ENCODE results near the gene IRF4. TPM values are rescaled to one million over a fixed set of nuclear protein-coding genes. Genes with fewer than 3 reads are reported as not detected.

IRF4 gene
- total RNA-seq, 5 donors from 2014 or later (not counting 1 experiment from before 2014, with no cell fraction given) = 16.9 to 67.2 (median 28.4) TPM

DNA sequence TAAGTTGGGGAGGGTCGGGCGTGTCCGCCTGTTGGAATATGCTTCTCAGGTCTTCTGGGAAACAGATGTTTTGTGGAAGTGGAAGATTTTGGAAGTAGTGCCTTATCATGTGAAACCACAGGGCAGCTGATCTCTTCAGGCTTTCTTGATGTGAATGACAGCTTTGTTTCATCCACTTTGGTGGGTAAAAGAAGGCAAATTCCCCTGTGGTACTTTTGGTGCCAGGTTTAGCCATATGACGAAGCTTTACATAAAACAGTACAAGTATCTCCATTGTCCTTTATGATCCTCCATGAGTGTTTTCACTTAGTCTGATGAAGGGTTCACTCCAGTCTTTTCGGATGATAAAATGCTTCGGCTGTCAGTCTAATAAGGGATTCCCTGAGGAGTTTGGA, 4.6 kb downstream of the IRF4 start:
- ChIA-PET POLR2A (no interaction called here), CTCF (no interaction called here)
- peaks cover 15 to 50% of the 10 kb centered on the region in 2 experiments for H3K4me1 ChIP-seq (ENCODE audit: control insufficient read depth in 1 of 2, extremely low read depth in 1 of 2, insufficient read depth in 2 of 2, low read length in 2 of 2)
- H3K4me3 ChIP-seq (ENCODE audit: control insufficient read depth in 1 of 2, extremely low read depth in 1 of 2, low read length in 1 of 2) = no peak overlapping the region
- peaks cover 4 to 5% of the 10 kb centered on the region in 2 donors for H3K27me3 Mint-ChIP-seq
- H3K9me3 Mint-ChIP-seq = no peaks in the 10 kb centered on the region
- WGBS (ENCODE audit: insufficient coverage) = 95% methylated on average over 5 of the region's 6 CpGs
- no peak for DNase-seq
- no peak overlapping the region for H3K4me3 Mint-ChIP-seq
- peaks cover 0 to 27% of the 10 kb centered on the region in 2 experiments for H3K27me3 ChIP-seq (replicated peaks in 1 of 2; ENCODE audit: control insufficient read depth in 2 of 2, extremely low read depth in 1 of 2, insufficient read depth in 2 of 2, low read length in 1 of 2)
- peaks cover 43% of the 10 kb centered on the region for H3K36me3 Mint-ChIP-seq
- H3K36me3 ChIP-seq (ENCODE audit: control insufficient read depth in 2 of 2, extremely low read depth in 1 of 2, insufficient read depth in 1 of 2, low read length in 1 of 2) = peaks cover 0 to 33% of the 10 kb centered on the region in 2 donors
- no peak for ATAC-seq (replicated peaks in 1 of 4)
- H3K27ac Mint-ChIP-seq = no peak overlapping the region
- peaks cover 22 to 53% (median 38%) of the 10 kb centered on the region in 3 donors for H3K4me1 Mint-ChIP-seq
- no peak overlapping the region for H3K27ac ChIP-seq (ENCODE audit: low read length)
- H3K9me3 ChIP-seq = no peaks in the 10 kb centered on the region

- Histone ChIP-seq H3K9me3 (no peaks in the 10 kb centered on the region), H3K27me3 (replicated peaks in 1 of 2; ENCODE audit: control insufficient read depth in 2 of 2, extremely low read depth in 1 of 2, insufficient read depth in 2 of 2, low read length in 1 of 2) (peaks cover 0 to 20% of the 10 kb centered on the region in 2 experiments), H3K4me3 (ENCODE audit: control insufficient read depth in 1 of 2, extremely low read depth in 1 of 2, low read length in 1 of 2) (no peak overlapping the region), H3K4me1 (ENCODE audit: control insufficient read depth in 1 of 2, extremely low read depth in 1 of 2, insufficient read depth in 2 of 2, low read length in 2 of 2) (peaks cover 15 to 43% of the 10 kb centered on the region in 2 experiments), H3K36me3 (ENCODE audit: control insufficient read depth in 2 of 2, extremely low read depth in 1 of 2, insufficient read depth in 1 of 2, low read length in 1 of 2) (peaks cover 7 to 41% of the 10 kb centered on the region in 2 donors), H3K27ac (ENCODE audit: low read length) (no peak overlapping the region)
- H3K27ac Mint-ChIP-seq = peak overlapping the region in 1 of 2 donors; percentile 72
- H3K27me3 Mint-ChIP-seq = peaks cover 4% of the 10 kb centered on the region in 2 donors
- DNase-seq (no peak), ATAC-seq (replicated peaks in 1 of 4) (no peak)
- no peak overlapping the region for H3K4me3 Mint-ChIP-seq
- 94% methylated on average over 9 of the region's 13 CpGs for WGBS (ENCODE audit: insufficient coverage)
- no peaks in the 10 kb centered on the region for H3K9me3 Mint-ChIP-seq
- H3K36me3 Mint-ChIP-seq = peaks cover 49% of the 10 kb centered on the region
- H3K4me1 Mint-ChIP-seq = peaks cover 22 to 53% (median 41%) of the 10 kb centered on the region in 3 donors
- ChIA-PET POLR2A (no interaction called here), CTCF (no interaction called here)
These were observed 5.5 kb downstream of the IRF4 start for GRCh38 chr6:397056-397455.

- no peak overlapping the region for H3K27ac ChIP-seq (ENCODE audit: low read length)
- no CpG with 5 or more reads among the region's 5 CpGs for WGBS (ENCODE audit: insufficient coverage)
- H3K27me3 ChIP-seq (replicated peaks in 1 of 2; ENCODE audit: control insufficient read depth in 2 of 2, extremely low read depth in 1 of 2, insufficient read depth in 2 of 2, low read length in 1 of 2) = peaks cover 0 to 15% of the 10 kb centered on the region in 2 experiments
- DNase-seq (no peak), ATAC-seq (replicated peaks in 1 of 4) (no peak)
- no peaks in the 10 kb centered on the region for H3K9me3 ChIP-seq
- POLR2A ChIA-PET = no interaction called here
- Mint-ChIP-seq H3K27ac (no peak overlapping the region), H3K27me3 (peaks cover 4% of the 10 kb centered on the region in 2 donors), H3K4me3 (no peak overlapping the region), H3K36me3 (peaks cover 55% of the 10 kb centered on the region), H3K9me3 (no peaks in the 10 kb centered on the region), H3K4me1 (peaks cover 23 to 58% (median 44%) of the 10 kb centered on the region in 3 donors)
- CTCF ChIA-PET = interaction anchor here (0.5 to 1.4 kb wide), 2 partner anchors 209 to 1067 kb away, joined by 3 to 4 read pairs; no protein-coding TSS in a partner anchor
- H3K4me3 ChIP-seq (ENCODE audit: control insufficient read depth in 1 of 2, extremely low read depth in 1 of 2, low read length in 1 of 2) = no peak overlapping the region
- peaks cover 12 to 38% of the 10 kb centered on the region in 2 experiments for H3K4me1 ChIP-seq (ENCODE audit: control insufficient read depth in 1 of 2, extremely low read depth in 1 of 2, insufficient read depth in 2 of 2, low read length in 2 of 2)
- H3K36me3 ChIP-seq (ENCODE audit: control insufficient read depth in 2 of 2, extremely low read depth in 1 of 2, insufficient read depth in 1 of 2, low read length in 1 of 2) = peaks cover 7 to 44% of the 10 kb centered on the region in 2 donors
These were observed 6.1 kb downstream of the IRF4 start for GRCh38 chr6:397604-398003.

DNA sequence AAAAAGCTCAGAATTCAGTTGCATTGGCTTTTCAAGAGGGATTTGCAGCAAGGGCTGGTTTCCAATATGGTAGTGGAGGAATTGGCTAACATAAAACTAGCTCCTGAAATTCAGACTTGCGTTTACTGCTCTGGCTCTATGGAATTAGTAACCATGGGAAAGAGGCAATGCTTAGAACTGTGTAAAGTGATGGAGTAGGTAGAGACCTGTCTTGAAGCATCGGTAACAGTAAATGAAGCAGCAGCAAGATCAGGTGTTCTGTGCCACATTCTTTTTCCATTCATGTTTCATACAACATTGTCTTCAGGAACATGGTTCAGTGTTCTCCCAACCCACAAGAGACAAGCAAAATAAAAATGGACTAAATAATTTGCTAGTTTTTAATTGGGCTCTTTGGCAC, 6.5 kb downstream of the IRF4 start:
- Histone ChIP-seq H3K36me3 (ENCODE audit: control insufficient read depth in 2 of 2, extremely low read depth in 1 of 2, insufficient read depth in 1 of 2, low read length in 1 of 2) (peaks cover 7 to 46% of the 10 kb centered on the region in 2 donors), H3K27ac (ENCODE audit: low read length) (no peak overlapping the region), H3K4me3 (ENCODE audit: control insufficient read depth in 1 of 2, extremely low read depth in 1 of 2, low read length in 1 of 2) (no peak overlapping the region), H3K9me3 (no peaks in the 10 kb centered on the region), H3K27me3 (replicated peaks in 1 of 2; ENCODE audit: control insufficient read depth in 2 of 2, extremely low read depth in 1 of 2, insufficient read depth in 2 of 2, low read length in 1 of 2) (peaks cover 0 to 16% of the 10 kb centered on the region in 2 experiments), H3K4me1 (ENCODE audit: control insufficient read depth in 1 of 2, extremely low read depth in 1 of 2, insufficient read depth in 2 of 2, low read length in 2 of 2) (peaks cover 11 to 41% of the 10 kb centered on the region in 2 experiments)
- ATAC-seq (replicated peaks in 1 of 4) (no peak), DNase-seq (no peak)
- ChIA-PET CTCF (interaction anchor here (0.5 to 1.4 kb wide), 2 partner anchors 209 to 1067 kb away, joined by 3 to 4 read pairs; no protein-coding TSS in a partner anchor), POLR2A (no interaction called here)
- no CpG with 5 or more reads among the region's 2 CpGs for WGBS (ENCODE audit: insufficient coverage)
- H3K27ac Mint-ChIP-seq = no peak overlapping the region
- H3K9me3 Mint-ChIP-seq = no peaks in the 10 kb centered on the region
- H3K27me3 Mint-ChIP-seq = peaks cover 4% of the 10 kb centered on the region in 2 donors
- H3K36me3 Mint-ChIP-seq = peaks cover 57% of the 10 kb centered on the region
- no peak overlapping the region for H3K4me3 Mint-ChIP-seq
- H3K4me1 Mint-ChIP-seq = peaks cover 28 to 62% (median 48%) of the 10 kb centered on the region in 3 donors

GRCh38 chr6:398558-399078, 7.1 kb downstream of the IRF4 start:
- Mint-ChIP-seq H3K4me1 (peaks cover 31 to 67% (median 53%) of the 10 kb centered on the region in 3 donors), H3K27me3 (peaks cover 3 to 4% of the 10 kb centered on the region in 2 donors), H3K36me3 (peaks cover 59% of the 10 kb centered on the region), H3K9me3 (no peaks in the 10 kb centered on the region), H3K27ac (no peak overlapping the region), H3K4me3 (no peak overlapping the region)
- Histone ChIP-seq H3K4me1 (ENCODE audit: control insufficient read depth in 1 of 2, extremely low read depth in 1 of 2, insufficient read depth in 2 of 2, low read length in 2 of 2) (peaks cover 16 to 45% of the 10 kb centered on the region in 2 experiments), H3K27ac (ENCODE audit: low read length) (no peak overlapping the region), H3K27me3 (replicated peaks in 1 of 2; ENCODE audit: control insufficient read depth in 2 of 2, extremely low read depth in 1 of 2, insufficient read depth in 2 of 2, low read length in 1 of 2) (peaks cover 0 to 16% of the 10 kb centered on the region in 2 experiments), H3K4me3 (ENCODE audit: control insufficient read depth in 1 of 2, extremely low read depth in 1 of 2, low read length in 1 of 2) (no peak overlapping the region), H3K36me3 (ENCODE audit: control insufficient read depth in 2 of 2, extremely low read depth in 1 of 2, insufficient read depth in 1 of 2, low read length in 1 of 2) (peaks cover 7 to 47% of the 10 kb centered on the region in 2 donors), H3K9me3 (no peaks in the 10 kb centered on the region)
- CTCF ChIA-PET = interaction anchor here in 1 of 2 donors (1.4 kb wide), 1 partner anchor 210 kb away, joined by 4 read pairs; no protein-coding TSS in a partner anchor
- POLR2A ChIA-PET = interaction anchor here (0.6 kb wide), 2 partner anchors 24 to 102 kb away, joined by 3 to 14 read pairs; no protein-coding TSS in a partner anchor
- DNase-seq (no peak), ATAC-seq (replicated peaks in 1 of 4) (no peak)
- 91% methylated on average over 6 of the region's 13 CpGs for WGBS (ENCODE audit: insufficient coverage)

GRCh38 chr6:399785-400534, 8.4 kb downstream of the IRF4 start:
- Histone ChIP-seq H3K27ac (ENCODE audit: low read length) (peak overlapping the region; percentile 39), H3K27me3 (replicated peaks in 1 of 2; ENCODE audit: control insufficient read depth in 2 of 2, extremely low read depth in 1 of 2, insufficient read depth in 2 of 2, low read length in 1 of 2) (peaks cover 0 to 5% of the 10 kb centered on the region in 2 experiments), H3K9me3 (no peaks in the 10 kb centered on the region), H3K4me3 (ENCODE audit: control insufficient read depth in 1 of 2, extremely low read depth in 1 of 2, low read length in 1 of 2) (no peak overlapping the region), H3K36me3 (ENCODE audit: control insufficient read depth in 2 of 2, extremely low read depth in 1 of 2, insufficient read depth in 1 of 2, low read length in 1 of 2) (peaks cover 7 to 43% of the 10 kb centered on the region in 2 donors), H3K4me1 (ENCODE audit: control insufficient read depth in 1 of 2, extremely low read depth in 1 of 2, insufficient read depth in 2 of 2, low read length in 2 of 2) (peaks cover 21 to 45% of the 10 kb centered on the region in 2 experiments)
- WGBS (ENCODE audit: insufficient coverage) = 57% methylated on average over 3 of the region's 11 CpGs
- Mint-ChIP-seq H3K4me1 (peaks cover 37 to 74% (median 60%) of the 10 kb centered on the region in 3 donors), H3K36me3 (peaks cover 67% of the 10 kb centered on the region), H3K4me3 (peak overlapping the region in 2 of 3 donors; percentile 13 to 23), H3K9me3 (no peaks in the 10 kb centered on the region), H3K27ac (peak overlapping the region; percentile 49 to 75), H3K27me3 (no peaks in the 10 kb centered on the region)
- ATAC-seq (replicated peaks in 1 of 4) (peak; percentile 52 to 79 (median 56)), DNase-seq (peak in 13 of 35 experiments; percentile 16 to 53 (median 28))
- ChIA-PET POLR2A (no interaction called here), CTCF (interaction anchor here in 1 of 2 donors (0.8 to 1.3 kb wide), 2 partner anchors 11 to 158 kb away, joined by 3 read pairs; no protein-coding TSS in a partner anchor)

Measured in T-cell (primary cell).